ENCODE measurements around the gene C14orf119.

The C14orf119 gene

GRCh38 chr14:23128969-23129758, 33.9 kb downstream of the C14orf119 start:
- no peak for DNase-seq

- DNase-seq = no peak
Measured at GRCh38 chr14:23129759-23130316, 34.5 kb downstream of the C14orf119 start.

- DNase-seq = no peak
Measured at GRCh38 chr14:23130871-23131270, 35.6 kb downstream of the C14orf119 start.

GRCh38 chr14:23131482-23131881, 36.2 kb downstream of the C14orf119 start:
- DNase-seq = no peak

GRCh38 chr14:23132970-23133369, 37.7 kb downstream of the C14orf119 start:
- no peak for DNase-seq

- no peak for DNase-seq
Measured at GRCh38 chr14:23136566-23137133, 41.3 kb downstream of the C14orf119 start.

- no peak for DNase-seq
Measured at GRCh38 chr14:23137192-23137812, 42.0 kb downstream of the C14orf119 start.

GRCh38 chr14:23137813-23138535, 42.7 kb downstream of the C14orf119 start:
- DNase-seq = no peak

GRCh38 chr14:23139874-23140273, 44.6 kb downstream of the C14orf119 start:
- DNase-seq = no peak

- DNase-seq = no peak
Measured at GRCh38 chr14:23140371-23140770, 45.1 kb downstream of the C14orf119 start.

GRCh38 chr14:23141706-23142444, 46.6 kb downstream of the C14orf119 start:
- DNase-seq = no peak

- DNase-seq = no peak
Measured at GRCh38 chr14:23142826-23143225, 47.5 kb downstream of the C14orf119 start.

- DNase-seq = no peak
Measured at GRCh38 chr14:23143911-23144310, 48.6 kb downstream of the C14orf119 start.

- DNase-seq = no peak
Measured at GRCh38 chr14:23145794-23146350, 50.6 kb downstream of the C14orf119 start.

GRCh38 chr14:23146351-23146910, 51.1 kb downstream of the C14orf119 start:
- DNase-seq = no peak

GRCh38 chr14:23146980-23147379, 51.7 kb downstream of the C14orf119 start:
- no peak for DNase-seq

GRCh38 chr14:23147676-23148075, 52.4 kb downstream of the C14orf119 start:
- DNase-seq = no peak

GRCh38 chr14:23148591-23149249, 53.4 kb downstream of the C14orf119 start:
- no peak for DNase-seq

- no peak for DNase-seq
Measured at GRCh38 chr14:23149745-23150144, 54.4 kb downstream of the C14orf119 start.

Data from activated naive CD4-positive, alpha-beta T cell (primary cell).